GM19035 (cell line): ENCODE measurements around the gene CCDC192.

Experiments
- ATAC-seq: cut with Tn5 transposase; IDR thresholded peaks from one replicate; pipeline ENCODE4 v1.9.1; 2021; ENCODE audit not compliant: unreplicated experiment

The CCDC192 gene

DNA sequence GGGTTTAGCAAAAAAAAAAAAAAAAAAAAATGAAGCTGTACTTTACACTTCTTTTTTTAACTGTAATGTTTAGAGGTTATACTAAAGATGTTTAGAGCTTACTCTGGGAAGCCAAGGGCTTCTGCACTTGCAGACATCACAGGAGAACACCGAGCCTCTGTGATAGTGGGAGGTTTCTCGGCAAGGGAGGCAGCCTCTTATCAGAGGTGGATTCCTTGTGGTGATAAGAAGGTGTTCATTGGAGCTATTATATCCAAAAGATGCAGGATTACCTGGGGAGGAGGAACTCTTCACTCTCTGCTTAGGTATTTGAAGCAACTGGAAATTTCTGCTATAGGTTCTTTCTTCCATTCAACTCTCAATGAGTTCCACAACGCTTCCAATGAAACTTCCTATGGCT lies 209.2 kb downstream of the CCDC192 start:
- ATAC-seq = no peak

DNA sequence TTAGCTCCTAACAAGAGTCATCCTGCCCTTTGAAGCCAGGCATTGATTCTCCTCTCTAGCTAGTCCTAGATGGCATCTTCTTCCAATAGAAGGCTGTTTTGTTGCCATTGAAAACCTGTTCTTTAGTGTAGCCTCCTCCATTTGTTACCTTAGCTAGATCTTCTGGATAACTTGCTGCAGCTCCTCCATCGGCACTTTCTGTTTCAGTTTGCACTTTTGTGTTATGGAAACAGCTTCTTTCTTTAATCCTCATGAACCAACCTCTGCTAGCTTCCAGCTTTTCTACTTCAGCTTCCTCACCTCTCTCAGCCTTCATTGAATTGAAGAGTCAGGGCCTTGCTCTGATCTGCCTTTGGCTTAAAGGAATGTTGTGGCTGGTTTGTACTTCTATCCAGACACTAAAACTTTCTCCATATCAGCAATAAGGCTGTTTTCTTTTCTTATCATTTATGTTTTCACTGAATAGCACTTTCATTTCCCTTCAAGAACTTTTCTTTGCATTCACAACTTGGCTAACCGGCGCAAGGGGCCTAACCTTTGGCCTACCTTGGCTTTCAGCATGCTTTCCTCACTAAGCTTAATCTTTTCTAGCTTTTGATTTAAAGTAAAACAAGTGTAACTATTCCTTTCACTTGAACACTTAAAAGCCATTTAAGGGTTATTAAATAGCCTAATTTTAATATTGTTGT lies 213.8 kb downstream of the CCDC192 start:
- ATAC-seq = no peak

DNA sequence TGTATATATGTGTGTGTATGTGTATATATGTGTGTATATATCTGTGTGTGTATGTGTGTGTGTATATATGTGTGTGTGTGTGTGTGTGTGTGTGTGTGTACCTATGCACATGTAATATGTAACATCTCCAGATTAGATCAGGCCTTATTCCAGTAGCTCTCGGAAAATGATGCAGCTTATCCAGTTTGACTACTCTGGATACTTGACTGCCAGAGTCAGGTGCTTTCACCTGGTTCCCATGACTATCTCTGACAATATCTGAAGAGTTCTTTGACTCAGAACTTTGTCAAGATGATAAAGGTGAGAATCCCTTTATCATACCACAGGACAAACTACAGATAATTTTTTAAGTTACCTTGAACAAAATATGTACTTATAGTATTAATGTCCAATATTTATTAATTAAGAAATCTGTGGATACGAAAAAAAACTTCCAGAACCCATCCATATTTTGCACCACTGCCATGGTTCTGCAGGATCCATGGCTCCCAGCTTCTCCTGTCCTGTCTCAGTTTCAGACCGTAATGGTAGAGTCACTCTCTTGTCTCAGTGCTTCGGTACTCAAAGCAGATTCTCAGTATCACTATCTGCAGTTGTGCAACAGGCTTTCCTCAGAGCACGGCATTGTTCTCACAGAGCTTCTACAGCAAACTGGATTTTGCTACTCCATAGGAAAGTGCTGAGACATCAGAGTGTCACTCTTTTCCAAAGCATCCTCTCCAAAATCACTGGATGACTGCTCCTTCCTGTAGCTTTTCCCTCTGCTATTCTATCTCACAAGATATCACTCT lies 216.0 kb downstream of the CCDC192 start:
- no peak for ATAC-seq

DNA sequence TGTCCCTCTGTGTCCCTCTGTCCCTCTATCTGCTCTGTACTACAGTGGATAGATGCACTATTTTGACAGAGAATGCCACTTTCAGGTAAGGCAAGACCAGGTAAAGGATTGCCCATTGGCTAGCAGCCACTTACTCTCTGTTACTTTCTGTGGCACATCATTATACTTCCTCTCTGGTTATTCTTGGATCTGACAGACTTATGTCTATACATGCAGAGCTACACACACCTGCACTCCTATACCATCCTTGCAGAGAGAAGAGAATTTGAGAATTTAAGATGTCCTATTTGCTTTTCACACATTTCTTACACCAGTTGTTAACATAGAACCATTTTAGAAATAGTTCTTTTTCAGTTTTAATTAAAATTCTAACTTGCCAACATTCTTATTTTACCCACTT lies 216.6 kb downstream of the CCDC192 start:
- no peak for ATAC-seq

DNA sequence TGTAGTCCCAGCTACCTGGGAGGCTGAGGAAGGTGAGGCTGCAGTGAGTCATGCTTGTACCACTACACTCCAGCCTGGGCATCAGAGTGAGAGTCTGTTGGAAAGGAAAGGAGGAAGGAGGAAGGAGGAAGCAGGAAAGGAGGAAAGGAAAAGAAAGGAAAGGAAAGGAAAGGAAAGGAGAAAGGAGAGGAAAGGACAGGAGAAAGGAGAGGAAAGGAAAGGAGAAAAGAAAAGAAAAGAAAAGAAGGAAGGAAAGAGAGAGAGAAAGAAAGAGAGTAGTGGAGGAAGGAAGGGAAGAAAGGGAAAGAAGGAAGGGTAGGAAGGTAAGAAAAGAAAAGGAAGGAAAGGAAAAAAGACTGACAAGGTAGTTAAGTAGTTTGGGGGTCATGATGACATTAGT lies 217.7 kb downstream of the CCDC192 start:
- no peak for ATAC-seq

DNA sequence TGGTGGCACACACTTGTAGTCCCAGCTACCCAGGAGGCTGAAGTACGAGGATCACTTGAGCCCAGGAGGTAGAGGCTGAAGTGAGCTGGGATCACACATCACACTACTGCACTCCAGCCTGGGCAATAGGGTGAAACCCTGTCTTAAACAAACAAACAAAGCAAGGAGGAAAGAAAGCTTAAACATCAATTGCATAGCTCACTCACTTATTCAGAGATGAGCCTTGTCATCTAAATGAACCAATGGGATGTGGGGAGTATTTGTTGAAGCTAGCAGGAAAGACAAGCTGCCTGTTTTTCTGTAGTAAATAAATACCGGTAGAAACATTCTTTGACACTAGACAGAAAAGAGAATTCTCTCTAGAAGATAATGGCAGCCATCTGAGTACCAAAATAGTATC lies 219.4 kb downstream of the CCDC192 start:
- ATAC-seq = no peak

DNA sequence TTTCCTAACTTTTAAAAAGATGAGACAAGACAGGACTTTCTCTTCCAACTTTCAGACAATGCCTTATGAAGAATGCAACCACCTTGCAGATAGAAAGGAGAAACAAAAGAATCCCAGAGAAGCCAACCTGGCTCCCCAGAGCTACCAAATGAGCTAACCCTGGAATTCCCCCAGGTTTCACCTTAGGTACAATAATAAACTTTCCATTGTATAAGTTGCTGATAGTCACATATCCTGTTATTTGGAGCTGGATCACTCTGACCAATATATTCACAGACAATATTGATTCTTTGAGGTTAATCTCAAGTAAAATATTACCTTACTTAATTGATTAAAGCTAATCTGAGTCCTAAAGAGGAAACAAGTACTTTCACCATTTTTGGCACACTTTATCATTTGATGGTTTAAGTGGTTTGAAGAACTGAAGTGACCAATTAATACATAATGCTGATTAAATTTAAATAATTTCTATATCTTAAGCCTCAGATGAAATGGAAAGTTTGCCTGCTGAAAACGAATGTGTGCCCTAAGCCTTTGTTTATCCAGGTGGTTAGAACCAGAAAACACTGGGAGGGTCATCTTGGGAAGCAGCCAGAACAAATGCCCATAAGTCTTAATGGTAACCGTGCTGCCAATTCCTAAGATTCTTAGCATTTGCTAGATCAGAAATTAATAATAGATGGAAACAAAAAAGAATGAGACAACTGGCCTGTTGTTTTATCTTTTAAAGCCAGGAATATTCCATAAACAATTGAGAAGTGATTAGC lies 220.8 kb downstream of the CCDC192 start:
- ATAC-seq = no peak

DNA sequence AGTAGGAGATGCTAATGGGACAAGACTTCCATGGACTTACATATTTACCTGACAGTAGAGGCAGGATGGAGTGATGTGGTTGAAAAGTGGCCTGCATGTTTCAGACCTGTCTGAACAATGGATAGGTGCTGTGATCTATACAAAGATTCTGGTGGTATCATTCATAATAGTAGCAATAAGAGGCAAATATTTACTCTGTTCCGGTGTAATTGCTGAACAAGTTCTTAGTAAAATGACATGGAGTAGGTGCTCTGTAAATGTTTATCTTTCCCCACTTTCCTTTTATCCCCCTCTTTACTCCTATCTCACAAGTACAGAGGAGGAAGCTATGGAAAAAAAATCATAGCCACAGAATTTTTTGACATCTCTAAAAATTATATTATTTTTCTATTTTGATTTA lies 221.4 kb downstream of the CCDC192 start:
- no peak for ATAC-seq

DNA sequence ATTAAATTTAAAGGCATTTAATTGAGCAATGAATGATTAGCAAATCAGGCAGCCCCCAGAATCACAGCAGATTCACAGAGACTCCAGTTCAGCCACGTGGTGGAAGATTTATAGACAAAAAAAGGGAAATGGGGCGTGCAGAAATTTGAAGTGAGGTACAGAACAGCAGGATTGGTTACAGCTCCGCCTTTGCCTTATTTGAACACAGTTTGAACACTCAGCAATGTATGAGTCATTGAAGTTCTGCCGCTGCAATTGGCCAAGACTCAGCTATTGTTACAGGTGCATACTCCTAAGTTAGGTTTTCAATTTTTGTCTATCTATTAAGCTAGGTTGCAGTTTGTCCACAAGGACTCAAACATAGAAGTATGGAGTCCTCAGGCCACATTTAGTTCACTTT lies 222.7 kb downstream of the CCDC192 start:
- no peak for ATAC-seq

DNA sequence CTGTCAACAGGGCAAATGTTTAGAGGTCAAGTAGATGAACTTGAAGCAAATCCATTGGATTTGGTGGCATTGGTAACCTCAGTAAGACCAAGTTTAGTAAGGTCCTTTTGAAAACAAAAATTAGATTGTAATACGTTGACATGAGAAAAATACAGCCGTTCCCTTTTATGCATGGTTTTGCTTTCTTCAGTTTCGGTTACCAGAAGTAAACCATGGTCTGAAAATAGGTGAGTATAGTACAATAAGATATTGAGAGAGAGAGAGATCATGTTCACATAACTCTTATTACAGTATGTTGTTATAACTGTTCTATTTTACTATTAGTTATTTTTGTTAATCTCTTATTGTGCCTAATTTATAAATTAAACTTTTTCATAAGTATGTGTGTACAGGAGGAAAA lies 223.8 kb downstream of the CCDC192 start:
- ATAC-seq = no peak

DNA sequence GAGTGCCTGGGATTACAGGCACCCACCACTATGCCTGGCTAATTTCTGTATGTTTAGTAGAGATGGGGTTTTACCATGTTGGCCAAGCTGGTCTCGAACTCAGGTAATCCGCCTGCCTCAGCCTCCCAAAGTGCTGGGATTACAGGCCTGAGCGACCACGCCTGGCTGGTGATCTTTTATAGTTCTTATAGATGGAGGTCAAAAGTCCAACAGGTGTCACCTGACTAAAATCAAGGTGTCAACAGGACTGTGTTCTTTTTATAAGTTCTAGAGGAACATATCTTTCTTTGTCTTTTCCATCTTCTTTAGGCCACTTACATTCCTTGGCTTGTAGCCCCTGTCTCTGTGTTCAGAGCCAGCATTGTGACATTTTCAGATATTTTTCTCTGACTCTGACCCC lies 224.9 kb downstream of the CCDC192 start:
- ATAC-seq = no peak

DNA sequence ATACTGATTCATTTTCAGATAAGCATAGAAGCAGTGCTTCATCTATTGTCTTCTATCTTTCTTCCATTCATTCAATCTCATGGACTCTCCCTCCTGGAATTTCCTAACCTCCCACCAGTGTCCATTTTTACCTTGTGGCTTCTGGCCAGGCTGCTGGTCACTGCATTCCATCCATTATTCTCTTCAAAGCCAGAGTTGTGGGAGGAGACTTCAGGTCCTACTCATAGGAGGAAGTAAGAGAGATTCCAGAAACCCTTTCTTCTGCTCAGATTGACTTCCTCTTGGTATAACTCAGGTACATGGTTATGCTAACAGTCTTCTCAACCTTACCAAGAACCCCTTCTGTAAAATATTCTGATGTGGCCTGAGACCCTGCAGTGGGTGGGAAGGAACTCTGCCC lies 227.1 kb downstream of the CCDC192 start:
- no peak for ATAC-seq

DNA sequence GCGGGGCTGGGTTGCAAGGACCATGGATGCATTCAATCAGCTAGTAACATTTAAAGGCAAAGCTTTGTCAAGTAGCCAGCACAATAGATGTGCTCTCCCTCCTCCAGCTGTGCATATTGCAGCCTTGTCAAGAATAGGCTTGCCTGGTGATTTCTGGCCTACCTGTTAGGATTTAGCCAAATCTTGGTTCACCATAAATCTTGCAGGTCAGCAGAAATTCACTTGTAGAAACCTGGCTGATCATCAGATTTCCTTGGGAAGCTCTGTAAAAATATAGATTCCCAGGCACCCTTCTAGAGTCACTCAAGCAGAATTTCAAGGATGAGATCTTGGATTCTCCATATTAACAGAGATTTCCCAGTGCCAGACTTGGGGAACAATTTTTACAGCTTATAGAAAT lies 228.2 kb downstream of the CCDC192 start:
- no peak for ATAC-seq

DNA sequence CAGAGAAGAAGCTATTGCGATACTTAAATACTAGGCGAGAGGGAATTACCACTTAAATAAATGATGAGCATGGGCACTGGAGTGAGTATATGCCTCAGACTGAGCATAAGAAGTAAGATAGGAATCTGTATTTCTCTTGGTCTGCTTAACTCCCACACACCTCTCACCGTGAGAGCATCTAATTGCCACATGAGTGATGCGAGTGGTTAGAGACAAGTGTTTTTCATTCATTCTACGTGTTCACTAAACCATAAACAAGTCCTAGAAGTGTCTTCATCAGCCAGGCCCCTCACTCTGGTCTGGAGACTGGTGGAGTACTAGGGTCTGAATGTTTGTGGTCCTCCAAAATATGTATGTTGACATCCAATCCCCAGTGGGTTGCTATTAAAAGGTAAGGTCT lies 230.2 kb downstream of the CCDC192 start:
- ATAC-seq = no peak

DNA sequence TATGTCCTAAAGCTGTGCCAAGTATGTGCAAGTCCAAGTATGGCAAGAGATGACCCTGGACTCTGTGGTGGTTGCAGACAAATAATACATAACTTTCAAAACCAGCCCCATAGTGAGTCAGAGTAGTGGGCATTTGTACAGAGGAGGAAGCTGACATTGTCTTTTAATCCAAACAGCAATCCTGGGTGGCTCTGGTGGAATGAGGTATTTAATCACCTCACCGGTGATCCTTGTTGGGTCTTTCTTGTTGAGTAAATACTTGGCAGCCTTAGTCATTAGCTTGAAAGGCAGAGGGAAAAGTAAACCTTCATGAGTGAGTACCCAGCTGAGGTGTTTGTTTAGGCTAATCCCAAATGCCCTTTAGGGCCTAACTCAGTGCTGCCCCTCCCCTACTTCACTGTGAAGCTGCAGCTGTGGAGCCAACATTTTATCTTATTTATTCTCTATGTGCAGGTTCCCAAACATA lies 231.6 kb downstream of the CCDC192 start:
- ATAC-seq = no peak

DNA sequence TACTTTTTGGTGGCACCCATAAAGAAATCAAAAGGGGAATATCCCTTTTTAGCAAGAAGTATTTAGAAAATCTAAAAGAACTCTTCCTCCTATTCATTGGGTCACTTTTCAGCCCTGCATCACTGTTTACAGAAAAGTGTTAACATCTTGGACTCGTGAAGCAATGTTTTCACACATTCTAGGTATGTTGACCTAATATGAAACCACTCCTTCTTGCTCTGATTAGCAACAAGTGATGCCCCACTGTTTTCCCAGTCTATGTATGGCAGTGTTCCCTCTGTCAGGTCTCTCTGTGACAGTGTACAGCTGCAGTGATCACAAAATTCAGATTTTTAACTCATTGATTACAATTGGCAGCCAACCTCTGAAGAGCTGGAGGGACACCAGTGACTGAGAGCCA lies 232.2 kb downstream of the CCDC192 start:
- ATAC-seq = no peak

DNA sequence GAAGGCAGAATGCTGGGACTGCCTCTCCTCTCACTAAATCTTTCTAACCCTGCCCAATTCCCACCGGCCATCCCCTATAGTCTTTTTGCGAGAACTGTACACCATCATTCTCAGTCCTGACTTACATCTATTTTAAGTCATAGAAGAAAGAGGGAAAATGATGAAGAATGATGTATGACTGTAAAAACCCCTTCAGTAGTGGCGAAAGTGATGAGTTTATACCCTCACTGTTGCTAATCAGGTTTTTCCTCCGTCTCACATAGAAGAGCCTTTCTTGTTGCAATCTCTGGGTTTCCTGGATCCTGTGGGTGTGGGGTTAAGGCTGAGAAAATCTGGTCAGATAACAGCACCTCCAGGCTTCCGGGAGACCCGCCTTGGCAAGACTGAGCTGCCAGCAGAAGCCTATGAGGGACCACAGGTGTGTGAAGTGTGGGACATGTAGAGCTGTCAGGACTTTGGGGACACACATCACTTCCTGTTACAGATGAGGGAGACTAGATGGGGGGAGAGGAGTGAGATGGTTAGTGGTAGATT lies 233.3 kb downstream of the CCDC192 start:
- ATAC-seq = no peak

DNA sequence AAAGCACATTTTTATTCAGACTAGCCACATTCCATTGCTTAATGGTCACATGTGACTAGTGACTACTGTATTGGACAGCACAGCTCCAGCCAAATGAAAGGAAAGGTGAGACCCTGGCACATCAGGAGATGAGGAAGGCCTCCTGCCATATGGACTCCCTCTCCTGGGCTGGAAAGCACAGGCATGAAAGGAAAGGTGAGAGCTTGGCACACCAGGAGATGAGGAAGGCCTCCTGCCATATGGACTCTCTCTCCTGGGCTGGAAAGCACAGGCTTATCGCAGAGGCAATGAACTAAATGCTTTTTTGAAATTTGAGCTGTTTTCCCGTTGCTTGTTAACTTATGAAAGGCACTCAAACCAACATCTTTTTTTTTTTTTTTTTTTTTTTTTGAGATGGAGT lies 235.6 kb downstream of the CCDC192 start:
- ATAC-seq = no peak

DNA sequence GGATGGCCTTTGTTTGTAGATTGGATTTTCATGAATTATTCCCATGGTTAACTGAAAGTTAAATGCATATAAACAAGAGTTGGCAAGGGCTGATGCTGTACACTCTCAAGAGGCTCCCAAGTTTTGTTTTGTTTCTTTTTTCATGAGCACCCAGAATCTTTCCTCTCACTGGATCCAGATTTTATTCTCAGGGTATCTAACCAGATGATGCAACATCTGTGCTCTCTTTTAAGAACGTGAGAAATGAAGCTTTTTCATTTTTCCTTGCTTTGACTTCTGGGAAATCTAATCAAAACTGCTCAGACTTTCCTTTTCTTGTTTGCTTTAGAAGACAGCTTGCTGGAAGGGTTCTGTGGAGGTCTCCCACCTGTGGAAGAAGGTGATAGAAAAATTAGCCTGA lies 237.7 kb downstream of the CCDC192 start:
- ATAC-seq = no peak

DNA sequence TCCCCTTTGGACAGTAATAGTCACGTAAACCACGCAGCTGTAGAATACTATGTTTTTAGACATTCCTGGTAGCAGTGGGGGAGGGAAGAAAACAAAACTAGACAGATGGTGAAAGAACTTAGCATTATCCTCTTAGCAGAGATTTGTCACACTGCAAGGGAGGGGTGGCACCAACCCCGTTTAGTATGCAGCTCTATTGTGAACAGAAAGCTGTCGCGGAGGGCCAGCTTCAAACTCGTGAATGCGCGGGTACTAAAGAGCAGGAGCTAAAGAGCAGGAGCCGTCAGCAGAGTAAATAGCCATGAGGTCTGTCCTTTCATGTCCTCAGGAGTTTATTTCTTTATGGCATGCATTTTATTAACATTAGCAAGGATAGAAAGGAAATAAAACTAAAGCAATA lies 238.5 kb downstream of the CCDC192 start:
- no peak for ATAC-seq

DNA sequence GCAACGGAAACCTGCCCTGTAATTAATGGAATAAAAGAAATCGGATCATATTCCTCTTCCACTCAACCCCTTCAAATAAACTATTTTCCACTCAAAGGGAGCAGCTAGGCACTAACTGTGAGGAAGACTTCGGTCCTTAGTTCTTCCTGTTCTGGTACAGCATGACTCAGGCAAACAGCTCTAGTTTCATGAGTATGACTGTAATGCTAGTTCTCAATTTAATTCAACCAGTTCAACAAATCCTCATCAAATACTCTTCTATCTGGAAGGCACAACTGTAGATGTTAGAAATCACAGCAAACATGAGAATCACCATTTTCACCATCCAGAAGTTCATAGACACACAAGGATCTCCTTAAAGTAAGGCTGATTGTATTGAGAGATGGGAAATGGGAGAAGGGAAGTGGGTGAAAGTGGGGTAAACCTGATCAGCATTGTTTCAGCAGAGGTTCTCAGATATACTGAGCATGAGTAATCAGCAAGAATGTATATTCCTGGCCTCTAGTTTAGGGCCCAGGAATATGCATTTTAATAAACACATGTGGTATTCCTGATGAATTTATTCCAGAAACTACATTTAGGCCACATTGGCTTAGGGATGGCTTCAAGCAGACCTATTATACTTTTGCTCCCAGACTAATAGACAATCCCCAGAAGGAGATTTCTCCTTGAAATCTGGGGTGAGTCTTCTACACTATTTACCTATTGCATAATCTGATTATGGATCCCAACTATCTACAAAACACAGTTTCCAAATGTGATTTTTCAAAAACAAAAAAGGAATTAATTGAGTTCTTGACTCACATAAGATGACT lies 239.3 kb downstream of the CCDC192 start:
- peak; percentile 15 for ATAC-seq
